Measurements from ENCODE around the gene CRYGC. TPM values are rescaled to one million over a fixed set of nuclear protein-coding genes. Genes with fewer than 3 reads are reported as not detected.

Gene CRYGC
- total RNA-seq, 1 donor from 2014 or later = not detected

DNA sequence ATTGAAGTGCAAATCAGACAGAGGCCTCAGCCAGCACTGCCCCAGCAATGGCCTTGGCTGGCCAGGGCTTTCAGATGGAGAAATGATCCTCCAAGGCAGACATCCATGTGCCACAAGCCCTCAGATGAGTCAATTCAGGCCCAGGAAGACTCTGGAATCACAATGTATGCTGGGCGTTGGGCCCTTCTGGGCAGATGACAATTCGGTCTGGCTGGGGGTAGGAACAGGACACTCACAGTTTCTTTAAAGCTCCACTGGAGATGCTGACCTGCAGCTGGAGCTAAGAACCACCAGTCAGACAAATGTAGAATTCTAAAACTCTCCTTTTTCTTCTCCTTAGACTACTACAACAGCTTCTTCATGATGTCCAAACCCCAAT, 7.1 kb upstream of the CRYGC start:
- peaks cover 8% of the 10 kb centered on the region for H3K9me3 Mint-ChIP-seq (ENCODE audit: low read depth)
- H3K36me3 Mint-ChIP-seq (ENCODE audit: insufficient read depth) = no peaks in the 10 kb centered on the region
- H3K4me3 Mint-ChIP-seq (ENCODE audit: low read depth) = no peak overlapping the region
- peaks cover 22% of the 10 kb centered on the region for H3K4me1 Mint-ChIP-seq (ENCODE audit: low read depth)
- peak overlapping the region; percentile 13 for H3K27ac Mint-ChIP-seq
- H3K27me3 Mint-ChIP-seq = no peaks in the 10 kb centered on the region
- no peak for TF ChIP-seq CTCF (IDR thresholded peaks at IDR 0.05; ENCODE audit: unreplicated experiment)
- no peak for DNase-seq (ENCODE audit: low spot score, unreplicated experiment)

DNA sequence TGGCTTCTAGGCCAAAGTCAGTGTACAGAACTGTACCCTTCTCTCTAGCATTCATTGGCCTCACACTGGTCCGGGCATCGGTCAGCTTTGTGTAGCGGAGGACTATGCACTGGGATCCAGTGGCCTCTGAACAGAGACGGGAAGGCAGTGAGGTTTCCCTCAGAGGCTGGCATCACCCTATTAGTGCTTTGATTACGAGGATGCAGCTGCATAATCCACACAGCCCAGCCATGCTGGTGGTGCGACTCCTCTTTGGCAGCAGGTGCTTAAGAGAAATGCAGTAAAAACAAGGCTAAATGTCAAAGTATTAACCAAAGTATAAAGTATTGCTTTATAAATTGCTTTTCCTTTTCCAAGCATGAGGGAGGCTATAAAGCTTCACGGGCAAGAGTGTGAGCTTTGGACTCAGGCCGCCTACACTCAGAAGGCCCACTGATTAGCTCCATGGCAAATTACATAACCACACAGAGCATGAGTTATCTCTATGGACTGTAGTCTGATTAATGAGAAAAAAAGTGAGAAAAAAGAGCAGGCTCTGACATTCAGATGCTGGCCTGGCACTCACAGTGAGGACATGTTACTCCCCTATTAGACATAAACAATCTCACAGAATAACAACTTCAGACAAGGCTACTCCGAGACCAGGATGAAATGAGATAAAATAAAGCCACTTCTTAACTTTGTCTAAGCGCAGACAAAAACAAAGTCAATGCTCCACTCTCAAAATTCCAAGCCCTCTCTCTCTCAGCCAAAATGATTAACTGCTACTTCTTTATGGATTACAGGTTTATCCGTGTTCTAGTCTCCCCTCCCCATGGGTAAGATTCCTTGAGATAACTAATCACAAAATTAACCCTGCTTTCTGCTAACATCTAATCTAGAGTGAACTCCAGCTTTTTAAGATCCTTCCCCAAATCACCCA, 6.4 kb upstream of the CRYGC start:
- Mint-ChIP-seq H3K9me3 (ENCODE audit: low read depth) (peaks cover 8% of the 10 kb centered on the region), H3K4me1 (ENCODE audit: low read depth) (peaks cover 22% of the 10 kb centered on the region), H3K27ac (peak overlapping the region; percentile 13), H3K36me3 (ENCODE audit: insufficient read depth) (no peaks in the 10 kb centered on the region), H3K4me3 (ENCODE audit: low read depth) (no peak overlapping the region), H3K27me3 (no peaks in the 10 kb centered on the region)
- DNase-seq (ENCODE audit: low spot score, unreplicated experiment) = no peak
- no peak for TF ChIP-seq CTCF (IDR thresholded peaks at IDR 0.05; ENCODE audit: unreplicated experiment)

DNA sequence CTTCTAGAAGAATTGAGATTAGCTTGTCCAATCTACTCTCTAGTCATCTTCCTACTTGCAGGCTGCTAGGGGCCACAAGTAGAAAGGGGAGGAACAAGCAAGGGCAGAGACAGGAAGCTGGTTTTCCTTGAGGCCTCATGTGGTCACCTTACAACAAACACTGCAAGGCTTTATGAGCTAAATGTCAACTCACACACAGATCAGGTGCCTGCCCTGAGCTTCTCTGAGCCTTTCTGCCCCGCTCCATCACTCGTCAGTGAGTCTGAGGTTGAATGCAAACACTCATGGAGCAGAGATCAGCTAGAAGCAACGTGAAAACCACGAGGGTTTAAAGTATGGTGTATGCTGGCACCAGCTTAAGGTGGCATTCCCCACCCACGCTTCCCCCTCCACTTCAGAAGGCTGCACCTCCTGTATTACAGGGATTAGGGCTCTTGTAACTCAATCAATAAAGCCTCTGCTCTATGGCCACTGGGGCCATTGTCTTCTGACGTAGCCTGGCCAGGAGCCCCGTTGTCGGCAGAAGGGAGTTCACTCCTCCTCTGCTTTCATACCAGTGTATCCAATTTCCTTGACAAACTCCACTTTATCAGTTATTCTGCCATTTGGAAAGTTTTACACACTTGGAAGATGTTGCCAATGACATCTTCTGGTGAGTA, 5.4 kb upstream of the CRYGC start:
- Mint-ChIP-seq H3K4me3 (ENCODE audit: low read depth) (no peak overlapping the region), H3K9me3 (ENCODE audit: low read depth) (peaks cover 8% of the 10 kb centered on the region), H3K36me3 (ENCODE audit: insufficient read depth) (no peaks in the 10 kb centered on the region), H3K27ac (no peak overlapping the region), H3K4me1 (ENCODE audit: low read depth) (peaks cover 31% of the 10 kb centered on the region), H3K27me3 (no peaks in the 10 kb centered on the region)
- TF ChIP-seq CTCF (IDR thresholded peaks at IDR 0.05; ENCODE audit: unreplicated experiment) = no peak
- DNase-seq (ENCODE audit: low spot score, unreplicated experiment) = no peak

DNA sequence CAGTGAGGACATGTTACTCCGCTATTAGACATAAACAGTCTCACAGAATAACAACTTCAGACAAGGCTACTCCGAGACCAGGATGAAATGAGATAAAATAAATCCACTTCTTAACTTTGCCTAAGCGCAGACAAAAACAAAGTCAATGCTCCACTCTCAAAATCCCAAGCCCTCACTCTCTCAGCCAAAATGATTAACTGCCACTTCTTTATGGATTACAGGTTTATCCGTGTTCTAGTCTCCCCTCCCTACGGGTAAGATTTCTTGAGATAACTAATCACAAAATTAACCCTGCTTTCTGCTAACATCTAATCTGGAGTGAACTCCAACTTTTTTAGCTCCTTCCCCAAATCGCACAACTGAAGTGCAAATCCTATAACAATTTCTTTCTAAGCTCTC, 1.1 kb upstream of the CRYGC start:
- Mint-ChIP-seq H3K36me3 (ENCODE audit: insufficient read depth) (no peaks in the 10 kb centered on the region), H3K4me3 (ENCODE audit: low read depth) (no peak overlapping the region), H3K27me3 (no peaks in the 10 kb centered on the region), H3K9me3 (ENCODE audit: low read depth) (no peaks in the 10 kb centered on the region), H3K27ac (no peak overlapping the region), H3K4me1 (ENCODE audit: low read depth) (peaks cover 23% of the 10 kb centered on the region)
- no peak for TF ChIP-seq CTCF (IDR thresholded peaks at IDR 0.05; ENCODE audit: unreplicated experiment)
- no peak for DNase-seq (ENCODE audit: low spot score, unreplicated experiment)

DNA sequence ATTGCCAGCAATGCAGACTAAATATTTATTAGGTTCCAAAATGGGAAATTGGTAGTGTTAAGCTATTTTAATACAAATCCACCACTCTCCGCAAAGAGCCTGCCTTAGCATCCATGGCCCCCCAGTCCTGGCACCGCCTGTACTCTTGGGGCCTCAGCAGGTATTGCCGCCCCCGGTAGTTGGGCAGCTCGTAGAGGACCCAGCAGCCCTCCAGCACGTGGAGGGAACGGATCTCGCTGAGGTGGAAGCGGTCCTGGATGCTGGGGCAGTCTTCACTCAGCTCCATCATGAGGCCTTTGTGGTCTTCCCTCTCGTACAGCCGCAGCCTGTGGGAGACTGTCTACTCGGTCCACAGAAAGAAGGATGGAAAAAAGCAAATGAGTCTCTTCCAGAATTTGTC, 1.5 kb downstream of the CRYGC start:
- DNase-seq (ENCODE audit: low spot score, unreplicated experiment) = no peak

More for the DNA sequence above, 1.5 kb downstream of the CRYGC start:
- TF ChIP-seq CTCF (IDR thresholded peaks at IDR 0.05; ENCODE audit: unreplicated experiment) = no peak
- no peaks in the 10 kb centered on the region for H3K9me3 Mint-ChIP-seq (ENCODE audit: low read depth)
- H3K27ac Mint-ChIP-seq = no peak overlapping the region
- peaks cover 25% of the 10 kb centered on the region for H3K4me1 Mint-ChIP-seq (ENCODE audit: low read depth)
- no peak overlapping the region for H3K4me3 Mint-ChIP-seq (ENCODE audit: low read depth)
- H3K27me3 Mint-ChIP-seq = no peaks in the 10 kb centered on the region
- no peaks in the 10 kb centered on the region for H3K36me3 Mint-ChIP-seq (ENCODE audit: insufficient read depth)
